Left lung (tissue), 10 donors: ENCODE data around the gene ATP4B. TPM values are rescaled to one million over a fixed set of nuclear protein-coding genes. Genes with fewer than 3 reads are reported as not detected.
A peak's percentile ranks its signal among the peaks of the same experiment; 100 is the strongest.

Source experiments
- ATAC-seq: fragments of 200-7000 bp; cut with Tn5 transposase; one replicate; pipeline ENCODE4 v1.9.1; 2020; ENCODE audit warnings: moderate library complexity
- DNase-seq, 4 donors: peaks; one replicate each; pipeline ENCODE4 v3.0.0-alpha.2; 2013 to 2020
- H3K27ac ChIP-seq, 2 donors: fragments of 200-600 bp; sonication (generic) in 1 of 2; one replicate each; pipeline versions ENCODE4 v1.5.0 to v1.8.0; 2020 to 2021
- H3K27me3 ChIP-seq, 2 donors: fragments of 200-600 bp; sonication (generic) in 1 of 2; one replicate each; pipeline versions ENCODE4 v1.5.0 to v1.8.0; 2020 to 2021
- H3K36me3 ChIP-seq, 2 donors: fragments of 200-600 bp; sonication (generic) in 1 of 2; one replicate each; pipeline versions ENCODE4 v1.5.0 to v1.8.0; 2020 to 2021
- H3K4me1 ChIP-seq, 2 donors: fragments of 200-600 bp; one replicate each; pipeline ENCODE4 v1.8.0; 2021
- H3K4me3 ChIP-seq, 2 donors: fragments of 200-600 bp; sonication (generic) in 1 of 2; one replicate each; pipeline versions ENCODE4 v1.5.0 to v1.8.0; 2020 to 2021; ENCODE audit warnings: mild to moderate bottlenecking in 1 of 2
- H3K9me3 ChIP-seq, 2 donors: fragments of 200-600 bp; sonication (generic) in 1 of 2; one replicate each; pipeline versions ENCODE4 v1.5.0 to v1.8.0; 2020 to 2021
- CTCF ChIP-seq, 2 donors: fragments of 200-600 bp; sonication (generic) in 1 of 2; IDR thresholded peaks; one replicate each; pipeline versions ENCODE4 v1.5.0 to v1.8.0; 2021; ENCODE audit warnings: antibody characterized with exemption in 2 of 2
- intact Hi-C, 2 donors: fragments of 100-400 bp; cut with DNase I; formaldehyde crosslinking; loops; one replicate each; pipeline versions ENCODE4 v1.11.2 to v1.14.2; 2022
- polyA plus RNA-seq, 6 donors: library from polyadenylated mRNA; unstranded; fragments of 120-200 nt; gene quantifications; one replicate each; pipeline ENCODE4 v1.2.1, GENCODE V29; 2013; ENCODE audit not compliant: insufficient read length in 6 of 6
- total RNA-seq, 2 donors: library from RNA; stranded (reverse); fragmentation: NEBNext Ultra II Directional; extraction: Animal tissue kit (Norgen Biotek cat#: 25700); gene quantifications; one replicate each; pipeline ENCODE4 v1.2.1, GENCODE V29; 2021
- donor health status: DM: no; HTN: yes; CAD: no.
- donor health status: DM: no; HTN: no; CAD: no.

ATP4B gene
- total and polyA plus RNA-seq, 8 donors: 0.28 to 0.58 (median 0.41) TPM; not detected in 5

GRCh38 chr13:113646921-113647340 is 11.1 kb downstream of the ATP4B start:
- H3K9me3 ChIP-seq: no peaks in the 10 kb centered on the region
- no peak for TF ChIP-seq CTCF (IDR thresholded peaks at IDR 0.05)

GRCh38 chr13:113646376-113646775 is 11.6 kb downstream of the ATP4B start:
- Histone ChIP-seq H3K27me3 (no peaks in the 10 kb centered on the region), H3K4me3 (no peak overlapping the region), H3K4me1 (peaks cover 6 to 18% of the 10 kb centered on the region in 2 donors), H3K36me3 (peaks cover 0 to 9% of the 10 kb centered on the region in 2 donors), H3K27ac (no peak overlapping the region), H3K9me3 (no peaks in the 10 kb centered on the region)
- ATAC-seq (no peak), DNase-seq (peak in 1 of 4 donors; percentile 15)
- intact Hi-C loops: no loop called here
- TF ChIP-seq CTCF (IDR thresholded peaks at IDR 0.05): no peak

More at GRCh38 chr13:113646921-113647340, 11.1 kb downstream of the ATP4B start:
- intact Hi-C loops: no loop called here
- no peak for DNase-seq
- no peak overlapping the region for H3K4me3 ChIP-seq
- peak overlapping the region; percentile 33 to 39 for H3K27ac ChIP-seq
- peaks cover 6 to 18% of the 10 kb centered on the region in 2 donors for H3K4me1 ChIP-seq
- no peaks in the 10 kb centered on the region for H3K27me3 ChIP-seq
- H3K36me3 ChIP-seq: peaks cover 0 to 3% of the 10 kb centered on the region in 2 donors
- ATAC-seq: no peak

GRCh38 chr13:113645329-113645728 is 12.7 kb downstream of the ATP4B start:
- no peak overlapping the region for H3K4me3 ChIP-seq
- peaks cover 0 to 17% of the 10 kb centered on the region in 2 donors for H3K36me3 ChIP-seq
- no peaks in the 10 kb centered on the region for H3K9me3 ChIP-seq
- peak; percentile 46 for ATAC-seq
- intact Hi-C loops: no loop called here
- H3K4me1 ChIP-seq: peaks cover 6 to 18% of the 10 kb centered on the region in 2 donors
- DNase-seq: peak in 1 of 4 donors; percentile 34
- no peak overlapping the region for H3K27ac ChIP-seq
- H3K27me3 ChIP-seq: no peaks in the 10 kb centered on the region
- TF ChIP-seq CTCF (IDR thresholded peaks at IDR 0.05): no peak

- H3K27ac ChIP-seq: no peak overlapping the region
Measured at GRCh38 chr13:113644800-113645199, 13.2 kb downstream of the ATP4B start.

GRCh38 chr13:113643593-113643992 is 14.4 kb downstream of the ATP4B start:
- Histone ChIP-seq H3K9me3 (no peaks in the 10 kb centered on the region), H3K36me3 (peaks cover 0 to 35% of the 10 kb centered on the region in 2 donors), H3K4me1 (peaks cover 6 to 18% of the 10 kb centered on the region in 2 donors), H3K27ac (no peak overlapping the region), H3K4me3 (no peak overlapping the region), H3K27me3 (no peaks in the 10 kb centered on the region)
- DNase-seq: no peak
- TF ChIP-seq CTCF (IDR thresholded peaks at IDR 0.05): no peak
- intact Hi-C loops: no loop called here
- no peak for ATAC-seq

More at GRCh38 chr13:113644800-113645199, 13.2 kb downstream of the ATP4B start:
- intact Hi-C loops: no loop called here
- Histone ChIP-seq H3K4me1 (peaks cover 6 to 18% of the 10 kb centered on the region in 2 donors), H3K9me3 (no peaks in the 10 kb centered on the region), H3K36me3 (peaks cover 0 to 23% of the 10 kb centered on the region in 2 donors), H3K27me3 (no peaks in the 10 kb centered on the region), H3K4me3 (no peak overlapping the region)
- no peak for TF ChIP-seq CTCF (IDR thresholded peaks at IDR 0.05)
- ATAC-seq (no peak), DNase-seq (no peak)
